HG02798 (cell line): ENCODE data around the gene NIPSNAP3A.

Experiments used
- ATAC-seq: cut with Tn5 transposase; IDR thresholded peaks from one replicate; pipeline ENCODE4 v1.9.1; 2021; ENCODE audit warnings: mild to moderate bottlenecking; ENCODE audit not compliant: unreplicated experiment, poor library complexity

The NIPSNAP3A gene

GRCh38 chr9:104800068-104800785 lies 52.7 kb downstream of the NIPSNAP3A start:
- no peak for ATAC-seq

GRCh38 chr9:104802110-104802509 lies 54.6 kb downstream of the NIPSNAP3A start:
- ATAC-seq = no peak

DNA sequence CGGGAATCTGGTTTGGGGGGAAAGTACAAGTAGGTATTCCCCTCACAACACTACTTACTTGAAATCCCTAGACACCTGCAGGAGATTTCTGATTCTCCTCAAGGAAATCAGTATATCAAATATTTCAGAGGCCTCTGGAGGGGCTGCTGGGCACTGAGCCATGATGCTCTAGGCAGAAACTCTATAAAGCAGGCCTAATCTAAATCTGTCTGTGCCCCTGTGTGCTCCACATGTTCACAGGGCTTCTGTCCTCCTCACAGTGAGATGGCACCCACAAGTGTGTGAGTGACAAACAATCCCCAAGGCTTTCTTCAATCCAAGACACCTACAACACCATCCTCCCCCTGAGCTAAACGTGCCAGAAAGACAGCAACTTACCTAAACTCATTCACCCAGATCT lies 55.4 kb downstream of the NIPSNAP3A start:
- ATAC-seq = no peak

- ATAC-seq = no peak
These were observed 58.0 kb downstream of the NIPSNAP3A start for GRCh38 chr9:104805441-104805840.

GRCh38 chr9:104808035-104808614 lies 60.6 kb downstream of the NIPSNAP3A start:
- no peak for ATAC-seq
